Measurements from ENCODE around the gene CLDN15.
A peak's percentile ranks its signal among the peaks of the same experiment; 100 is the strongest.

CLDN15 gene

DNA sequence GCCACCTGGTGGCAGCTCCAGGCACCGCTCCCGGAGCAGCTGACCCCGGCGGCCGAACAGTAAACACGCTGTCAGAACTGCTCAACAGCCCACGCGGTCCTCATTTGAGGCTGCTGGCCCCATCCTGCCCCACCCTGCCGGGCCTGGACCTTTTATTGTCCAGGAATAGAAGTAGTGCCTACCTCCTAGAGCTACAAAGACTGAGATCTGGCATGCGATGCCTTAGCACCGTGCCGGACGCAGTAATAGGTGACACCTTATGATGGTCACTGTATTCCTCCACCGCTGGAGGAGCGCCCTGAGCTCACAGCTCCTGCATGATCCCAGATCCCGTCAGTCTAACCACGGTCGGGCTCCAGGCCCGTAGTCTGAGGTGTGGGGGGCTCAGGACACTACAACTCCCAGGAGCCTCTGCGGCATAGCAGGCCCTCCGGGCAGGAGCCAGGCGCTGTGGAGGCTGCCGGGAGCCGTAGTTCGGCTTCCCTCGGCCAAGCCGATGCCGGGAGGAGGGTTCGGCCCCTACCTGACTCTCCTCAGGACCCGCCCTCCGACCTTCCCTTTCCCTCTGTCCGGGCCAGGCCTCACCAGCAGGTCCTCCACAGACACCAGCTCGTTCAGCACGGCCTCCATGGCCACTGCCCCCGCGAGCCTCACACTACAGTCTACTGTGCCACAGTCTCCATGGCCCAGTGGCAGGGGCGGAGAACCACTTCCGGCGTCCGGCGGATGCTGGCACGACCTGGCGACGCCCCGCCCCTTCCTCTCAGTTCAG, 7.0 kb upstream of the CLDN15 start, which contains the start of gene FIS1:
Gene FIS1, minus strand, starts transcription at position 707 of the 772 bp plus-strand sequence. Its CDS starts 77 bp downstream, at position 630.
- DNase-seq (ENCODE audit: low read depth), result peak; percentile 91

DNA sequence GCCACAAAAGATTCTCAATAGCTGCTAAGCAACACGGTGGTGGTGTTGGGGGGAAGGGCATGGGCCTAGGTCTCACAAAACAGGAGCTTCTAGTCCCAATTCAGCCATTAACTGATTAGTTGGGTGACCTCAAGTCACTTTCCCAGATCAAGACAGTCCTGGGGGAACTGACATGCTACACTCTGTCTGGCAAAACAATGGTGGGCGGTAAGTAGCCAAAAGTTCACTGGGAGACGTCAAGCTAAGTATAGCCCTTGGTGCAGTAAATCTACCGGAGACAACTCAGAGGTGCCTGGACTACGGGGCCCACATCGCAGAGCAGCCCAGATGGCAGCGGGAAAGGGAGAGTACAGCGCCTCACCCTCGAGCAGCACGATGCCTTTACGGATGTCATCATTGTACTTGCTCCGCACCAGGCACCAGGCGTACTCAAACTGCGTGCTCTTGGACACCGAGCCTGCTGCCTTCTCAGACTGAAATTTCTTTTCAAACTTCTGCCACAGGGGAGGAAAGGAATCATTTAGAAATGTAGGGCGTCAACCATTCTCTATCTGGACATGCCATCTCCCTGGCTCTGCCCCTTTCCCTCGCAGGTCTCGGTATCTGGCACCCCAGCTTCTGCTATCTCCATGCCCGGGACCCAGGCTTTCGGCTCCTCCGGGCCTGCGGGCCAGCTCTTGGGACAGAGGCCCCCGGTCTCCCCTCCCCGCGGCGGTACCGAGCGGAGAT, 6.2 kb upstream of the CLDN15 start:
- no peak for DNase-seq (ENCODE audit: low read depth)

DNA sequence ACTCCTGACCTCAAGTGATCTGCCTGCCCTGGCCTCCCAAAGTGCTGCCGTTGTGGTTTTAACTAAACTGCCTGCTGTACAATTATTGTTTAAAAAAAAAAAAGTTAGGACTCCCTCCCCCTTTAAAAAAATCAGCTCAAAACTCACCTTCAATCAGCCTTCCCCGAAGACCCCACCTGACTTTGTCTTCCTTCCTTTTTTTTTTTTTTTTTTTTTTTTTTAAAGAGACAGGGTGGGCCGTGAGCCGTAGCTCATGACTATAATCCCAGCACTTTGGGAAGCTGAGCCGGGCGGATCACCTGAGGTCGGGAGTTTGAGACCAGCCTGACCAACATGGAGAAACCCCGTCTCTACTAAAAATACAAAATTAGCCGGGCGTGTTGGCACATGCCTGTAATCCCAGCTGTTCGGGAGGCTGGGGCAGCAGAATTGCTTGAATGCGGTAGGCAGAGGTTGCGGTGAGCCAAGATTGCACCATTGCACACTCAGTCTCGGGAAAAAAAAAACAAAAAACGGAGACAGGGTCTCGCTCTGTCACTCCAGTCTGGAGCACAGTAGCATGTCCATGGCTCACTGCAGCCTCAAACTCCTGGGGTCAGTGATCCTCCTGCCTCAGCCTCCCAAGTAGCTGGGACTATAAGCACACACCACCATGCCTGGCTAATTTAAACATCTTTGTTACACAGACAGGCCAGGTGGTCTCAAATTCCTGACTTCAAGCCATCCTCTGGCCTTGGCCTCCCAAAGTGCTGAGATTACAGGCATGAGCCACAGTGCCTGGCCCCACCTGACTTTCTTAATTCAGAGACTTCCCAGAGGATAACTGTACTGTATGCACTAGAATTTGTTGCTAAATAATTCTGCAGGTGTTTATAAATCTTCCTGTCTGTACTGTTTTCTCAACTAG, 4.1 kb upstream of the CLDN15 start:
- no peak for DNase-seq (ENCODE audit: low read depth)

DNA sequence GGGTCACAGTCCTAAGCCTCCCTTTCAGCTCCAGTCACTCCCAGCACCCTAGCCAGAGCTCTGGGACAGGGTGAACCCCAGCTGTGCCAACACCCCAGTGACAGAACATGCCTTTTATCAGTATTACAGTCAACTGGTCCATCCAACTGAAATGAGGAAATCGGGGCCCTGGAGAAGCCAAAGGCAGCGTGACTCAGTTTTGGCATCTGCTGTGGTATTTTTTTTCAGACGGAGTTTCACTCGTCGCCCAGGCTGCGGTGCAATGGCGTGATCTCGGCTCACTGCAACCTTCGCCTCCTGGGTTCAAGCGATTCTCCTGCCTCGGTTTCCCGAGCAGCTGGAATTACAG, 3.4 kb upstream of the CLDN15 start:
- no peak for DNase-seq (ENCODE audit: low read depth)

DNA sequence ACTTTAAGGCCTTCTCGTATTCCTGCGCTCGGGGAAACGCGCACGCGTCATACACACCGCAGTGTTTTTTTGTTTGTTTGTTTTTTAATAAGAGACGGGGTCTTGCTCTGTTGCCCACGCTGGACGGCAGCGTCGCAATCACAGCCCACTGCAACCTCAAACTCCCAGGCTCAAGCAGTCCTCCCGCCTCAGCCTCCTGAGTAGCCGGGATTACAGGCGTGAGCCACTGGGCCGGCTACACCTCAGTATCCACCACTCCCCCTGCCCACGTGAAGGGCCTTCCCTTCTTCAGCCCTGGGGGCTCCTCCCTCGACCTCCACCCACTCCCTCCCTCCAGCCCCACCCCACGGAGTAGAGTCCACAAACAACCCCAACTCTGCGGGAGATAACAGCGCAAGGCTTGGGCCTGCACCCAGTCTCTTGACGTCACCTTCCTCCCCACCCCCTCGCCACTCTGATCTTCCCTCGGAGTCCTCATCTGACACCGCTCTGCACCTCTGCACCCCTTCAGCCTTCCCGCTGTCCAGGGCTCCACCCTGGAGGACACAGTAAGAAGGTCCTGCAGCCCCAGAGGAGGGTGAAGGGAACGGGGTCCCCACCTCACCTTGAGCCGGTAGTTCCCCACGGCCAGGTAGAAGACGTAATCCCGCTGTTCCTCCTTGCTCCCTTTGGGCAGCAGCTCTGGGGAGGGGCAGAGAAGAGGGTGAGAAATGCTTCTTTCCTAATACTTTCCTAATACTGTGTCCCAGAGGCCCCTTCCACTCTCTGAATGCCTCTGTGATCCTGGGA, 2.8 kb upstream of the CLDN15 start:
- DNase-seq (ENCODE audit: low read depth), result no peak

DNA sequence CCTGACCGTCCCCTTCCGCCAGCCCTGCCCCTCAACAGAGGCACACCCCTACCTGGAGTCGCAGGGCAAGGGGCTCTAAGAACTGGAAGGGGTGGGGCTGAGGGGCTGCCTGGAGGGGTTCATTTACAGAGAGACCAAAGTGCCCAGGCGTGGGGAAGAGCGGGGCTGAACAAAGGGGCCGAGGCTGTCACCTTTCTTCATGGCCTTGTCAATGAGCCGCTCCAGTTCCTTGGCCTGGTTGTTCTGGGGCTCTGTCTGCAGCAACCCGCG, 2.3 kb upstream of the CLDN15 start:
- no peak for DNase-seq (ENCODE audit: low read depth)

DNA sequence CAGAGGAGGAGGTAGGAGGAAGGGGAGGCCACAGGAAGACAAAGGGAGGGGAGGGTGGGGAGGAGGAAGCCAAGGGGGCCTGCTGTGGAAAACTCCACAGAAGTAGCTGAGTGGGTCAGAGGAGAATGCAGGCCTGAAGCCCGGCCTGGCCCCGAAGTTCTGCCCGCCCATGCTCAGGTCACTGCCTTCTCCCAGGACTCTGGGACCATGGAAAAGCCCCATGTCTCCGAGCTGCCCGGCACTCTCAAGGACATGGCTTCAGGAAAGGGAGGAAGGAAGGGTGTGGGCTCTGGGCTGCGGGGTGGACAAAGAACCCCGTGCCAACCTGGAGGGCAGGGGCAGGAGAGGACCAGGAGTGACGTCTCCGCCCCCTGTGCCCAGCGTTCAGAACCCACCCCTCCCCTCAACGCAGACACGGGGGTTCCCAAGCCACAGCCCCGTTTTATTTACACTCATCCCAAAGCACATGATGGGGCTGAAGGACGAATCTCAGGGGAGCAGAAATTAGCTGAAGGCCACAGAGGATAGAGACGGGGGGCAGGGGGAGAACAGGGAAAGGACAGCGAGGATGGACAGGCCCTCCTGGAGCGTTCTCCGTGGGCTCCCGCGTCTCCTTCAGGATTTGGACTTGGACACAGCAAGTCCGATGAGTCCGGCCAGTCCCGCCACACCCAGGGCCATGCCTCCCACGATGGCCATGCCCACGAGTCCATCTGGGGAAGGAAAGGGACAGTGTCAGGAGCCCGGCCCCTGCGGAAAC, 1.8 kb upstream of the CLDN15 start:
- no peak for DNase-seq (ENCODE audit: low read depth)

DNA sequence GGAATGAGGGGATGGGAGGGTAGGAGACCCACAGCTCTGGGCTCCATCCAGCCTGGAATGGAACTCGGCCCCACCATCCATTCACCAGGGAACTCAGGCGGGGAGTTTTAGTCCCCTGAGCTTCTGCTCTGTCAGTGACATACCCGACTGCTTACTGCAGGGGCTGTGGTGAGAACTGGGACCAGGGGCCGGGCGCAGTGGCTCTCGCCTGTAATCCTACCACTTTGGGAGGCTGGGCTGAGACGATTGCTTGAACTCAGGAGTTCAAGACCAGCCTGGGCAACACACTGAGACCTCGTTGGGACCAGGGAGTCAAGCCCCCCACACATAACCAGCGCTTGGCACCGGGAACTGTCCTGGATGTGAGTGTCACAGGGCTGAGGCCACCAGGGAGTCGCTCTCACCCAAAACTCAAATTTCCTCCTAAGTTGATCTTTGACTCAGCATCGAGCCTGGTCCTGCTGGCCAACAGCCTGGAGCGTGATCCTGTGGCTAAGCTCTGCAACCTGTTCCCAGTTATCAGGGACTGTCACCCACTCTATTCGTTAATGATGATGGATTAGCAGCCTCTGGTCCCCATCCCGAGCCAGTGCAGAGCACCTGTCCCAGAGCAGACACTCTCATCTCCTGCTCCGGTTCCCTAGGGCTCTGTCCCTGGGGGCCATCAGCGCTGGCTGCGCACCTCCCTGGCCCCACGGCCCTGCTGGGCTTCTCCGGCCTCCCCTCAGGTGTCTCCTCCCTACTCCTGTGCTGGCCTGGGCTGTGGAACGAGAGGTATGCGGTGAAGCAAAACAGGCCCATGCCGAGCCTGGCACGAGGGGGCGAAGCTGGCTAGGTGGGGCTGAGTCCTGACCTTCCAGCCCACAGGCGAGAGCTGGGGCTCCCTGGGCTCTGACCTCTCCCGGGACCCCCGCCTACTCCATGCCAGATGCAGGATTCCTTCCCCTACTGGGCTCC, 902 bp upstream of the CLDN15 start:
- no peak for DNase-seq (ENCODE audit: low read depth)

DNA sequence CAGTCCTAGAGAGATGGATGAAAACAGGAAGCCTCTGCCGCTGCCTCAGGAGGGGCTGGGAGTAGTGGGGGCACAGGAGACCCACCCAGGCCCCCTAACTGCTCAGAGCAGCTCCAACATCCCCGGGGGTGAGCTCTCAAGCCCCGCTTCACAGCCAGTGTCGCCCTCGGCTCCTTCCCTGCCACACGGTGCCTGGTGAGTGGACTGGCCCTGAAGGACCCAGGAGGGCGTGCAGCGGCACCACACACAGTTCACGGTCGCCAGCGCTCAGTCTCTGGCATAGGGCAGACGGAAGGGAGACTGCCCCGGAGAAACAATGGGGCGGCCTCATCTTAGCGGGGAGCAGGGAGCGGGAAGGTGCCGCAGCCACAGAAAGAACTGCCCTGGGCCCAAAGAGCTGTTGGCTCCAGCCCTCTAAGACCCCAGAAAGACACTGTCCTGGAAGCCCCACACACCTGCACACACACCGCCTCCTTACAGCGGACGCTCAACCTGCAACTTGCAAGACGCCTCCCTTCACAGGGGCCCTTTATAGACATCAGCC, 1.2 kb downstream of the CLDN15 start:
- no peak for DNase-seq (ENCODE audit: low read depth)

DNA sequence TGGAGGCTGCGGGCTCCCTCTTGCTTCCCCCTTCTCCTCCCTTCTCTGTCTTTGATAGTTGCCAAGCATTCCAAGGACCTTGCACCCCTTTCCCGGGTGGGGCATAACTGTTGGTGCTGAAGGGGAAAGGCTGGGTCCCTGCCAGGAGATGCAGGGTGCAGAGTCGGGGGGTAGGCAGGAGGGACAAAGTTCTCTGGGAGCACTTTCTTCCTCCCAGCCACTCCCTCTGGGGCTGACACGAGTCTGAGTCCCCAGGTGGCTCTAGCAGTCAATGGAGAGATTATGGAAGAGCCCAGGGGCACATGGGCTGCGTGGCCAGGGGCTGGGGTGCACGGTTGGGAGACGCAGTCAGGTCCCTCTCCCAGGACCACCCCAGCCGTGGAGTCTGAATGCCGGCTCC, 2.1 kb downstream of the CLDN15 start:
- DNase-seq (ENCODE audit: low read depth), result no peak

DNA sequence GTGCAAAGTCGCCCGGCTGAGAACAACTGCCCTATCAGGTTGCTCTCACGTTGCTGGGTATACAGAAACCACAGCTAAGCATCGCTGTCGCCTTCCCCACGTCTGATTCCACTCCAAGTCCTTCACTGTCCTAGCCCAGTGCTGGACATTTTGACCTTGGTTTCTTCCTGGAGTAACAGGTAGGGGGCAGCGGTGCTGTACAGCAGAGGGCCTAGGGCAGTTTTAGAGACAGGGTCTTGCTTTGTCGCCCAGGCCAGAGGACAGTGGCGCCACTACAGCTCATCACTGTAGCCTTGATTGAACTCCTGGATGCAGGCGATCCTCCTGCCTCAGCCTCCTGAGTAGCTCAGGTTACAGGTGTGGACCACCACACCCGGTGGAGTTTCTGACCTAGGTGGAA, 2.6 kb downstream of the CLDN15 start:
- no peak for DNase-seq (ENCODE audit: low read depth)

DNA sequence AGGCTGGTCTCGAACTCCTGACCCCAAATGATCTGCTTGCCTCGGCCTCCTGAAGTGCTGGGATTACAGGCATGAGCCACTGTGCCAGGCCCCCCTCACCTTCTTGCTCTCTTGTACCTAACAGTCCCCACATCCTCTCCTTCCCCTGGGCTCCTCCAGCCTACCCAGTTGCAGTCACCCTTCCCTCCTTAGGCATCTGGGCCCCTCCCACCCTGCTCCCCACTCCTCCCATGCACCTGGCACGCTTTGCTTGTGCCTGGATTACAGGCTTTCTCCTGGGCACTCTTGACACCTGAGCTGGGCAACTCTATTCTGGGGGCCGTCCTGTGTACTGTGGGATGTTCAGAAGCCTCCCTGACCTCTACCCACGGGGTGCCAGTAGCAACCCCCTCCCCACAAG, 3.0 kb downstream of the CLDN15 start:
- no peak for DNase-seq (ENCODE audit: low read depth)

DNA sequence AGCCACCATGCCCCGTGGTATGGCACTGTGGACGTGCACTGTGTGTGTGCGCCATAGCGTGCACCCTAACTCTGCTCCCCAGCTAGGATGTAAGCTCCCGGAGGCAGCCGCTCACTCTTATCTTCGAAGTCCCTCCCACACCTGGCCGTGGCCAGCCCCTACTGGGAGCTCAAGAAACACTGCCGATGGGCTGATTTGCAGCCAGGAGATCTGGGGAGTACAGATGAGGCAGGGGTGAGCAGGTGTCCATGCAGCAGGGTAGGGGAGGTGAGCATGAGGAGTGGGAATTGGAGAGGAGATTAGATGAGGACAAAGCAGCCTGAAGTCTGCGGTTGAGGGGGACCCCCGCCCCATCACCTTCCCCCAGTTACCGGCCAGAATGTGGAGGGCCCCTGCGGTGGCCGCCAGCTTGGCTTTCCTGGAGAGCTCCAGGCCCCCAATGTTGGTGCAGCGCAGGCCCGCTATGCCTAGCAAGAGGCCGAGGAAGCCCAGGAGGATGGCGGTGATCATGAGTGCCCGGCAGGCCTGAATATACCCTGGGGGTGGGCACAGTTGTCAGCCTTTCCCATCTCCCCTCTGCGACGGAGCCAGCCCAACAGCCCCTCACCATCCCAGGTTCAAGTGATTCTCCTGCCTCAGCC, 3.6 kb downstream of the CLDN15 start:
- DNase-seq (ENCODE audit: low read depth), result no peak

DNA sequence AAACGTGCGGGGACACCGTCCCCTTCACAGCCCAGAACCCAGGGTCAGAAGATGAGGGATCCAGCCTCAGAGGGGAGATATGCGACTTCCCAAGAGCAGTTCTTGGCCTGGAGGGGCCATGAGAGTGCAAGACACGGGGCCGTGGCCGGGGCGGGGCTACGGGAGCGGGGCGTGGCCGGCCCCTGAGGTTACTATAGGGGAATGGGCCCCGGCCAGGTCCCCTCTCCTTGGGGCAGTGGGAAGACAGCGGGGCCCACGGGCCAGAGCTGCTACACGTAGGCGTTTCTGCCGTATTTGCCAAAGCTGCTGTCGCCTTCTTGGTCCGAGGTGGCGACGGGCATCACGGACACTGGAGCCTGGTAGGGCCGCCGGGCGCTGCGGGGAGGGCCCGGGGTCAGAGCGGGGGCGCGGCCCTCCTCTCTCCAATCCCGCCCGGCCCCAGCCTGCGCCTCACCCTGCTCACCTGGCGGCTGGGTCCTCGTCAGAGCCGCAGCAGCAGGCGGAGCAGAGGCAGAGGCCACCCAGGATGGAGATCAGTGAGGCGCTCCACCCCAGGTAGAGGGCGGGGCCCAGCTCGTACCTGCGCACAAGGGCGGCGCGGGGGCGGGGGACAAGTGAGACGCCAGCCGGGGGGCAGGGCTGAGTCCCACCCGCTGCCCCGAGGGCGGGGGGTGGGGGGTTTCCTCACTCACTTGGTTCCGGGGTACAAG, 5.3 kb downstream of the CLDN15 start:
- DNase-seq (ENCODE audit: low read depth), result no peak

DNA sequence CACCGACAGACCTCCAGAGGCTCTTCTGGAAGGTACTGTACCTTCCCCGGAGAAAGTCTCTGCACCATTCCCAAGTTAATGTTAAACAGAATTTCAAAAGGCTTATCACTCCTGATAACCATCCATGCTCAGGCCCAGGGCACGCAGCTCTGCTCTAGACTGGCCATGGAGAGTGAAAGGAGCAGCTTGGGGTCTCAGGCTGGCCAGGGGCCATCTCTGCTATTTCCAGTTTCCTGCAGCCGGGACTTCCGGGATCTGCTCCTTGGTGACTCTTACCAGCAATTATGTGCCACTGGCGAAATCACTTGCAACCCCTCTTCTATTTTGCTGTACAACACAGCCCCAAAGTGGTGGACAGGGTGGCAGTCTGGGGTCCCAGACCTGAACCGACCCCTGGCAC, 6.0 kb downstream of the CLDN15 start:
- DNase-seq (ENCODE audit: low read depth), result no peak

DNA sequence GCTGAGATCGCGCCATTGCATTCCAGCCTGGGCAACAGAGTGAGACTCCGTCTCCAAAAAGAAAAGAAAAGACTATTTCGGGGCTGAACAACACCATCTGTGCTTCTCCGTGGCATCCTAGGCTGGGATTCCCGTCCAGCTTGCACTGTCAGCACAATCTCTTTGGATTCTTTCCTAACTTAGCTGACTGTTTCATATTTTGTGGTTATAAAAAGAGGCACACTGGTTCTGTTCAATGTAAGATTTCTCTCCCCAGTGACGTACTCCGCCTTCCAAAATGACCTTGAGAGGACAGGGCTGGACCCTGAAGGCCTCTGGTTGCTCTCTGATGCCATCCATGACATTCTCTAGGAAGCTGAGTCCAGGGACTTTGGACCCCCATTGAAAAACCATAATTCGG, 10.9 kb downstream of the CLDN15 start:
- DNase-seq (ENCODE audit: low read depth), result no peak

DNA sequence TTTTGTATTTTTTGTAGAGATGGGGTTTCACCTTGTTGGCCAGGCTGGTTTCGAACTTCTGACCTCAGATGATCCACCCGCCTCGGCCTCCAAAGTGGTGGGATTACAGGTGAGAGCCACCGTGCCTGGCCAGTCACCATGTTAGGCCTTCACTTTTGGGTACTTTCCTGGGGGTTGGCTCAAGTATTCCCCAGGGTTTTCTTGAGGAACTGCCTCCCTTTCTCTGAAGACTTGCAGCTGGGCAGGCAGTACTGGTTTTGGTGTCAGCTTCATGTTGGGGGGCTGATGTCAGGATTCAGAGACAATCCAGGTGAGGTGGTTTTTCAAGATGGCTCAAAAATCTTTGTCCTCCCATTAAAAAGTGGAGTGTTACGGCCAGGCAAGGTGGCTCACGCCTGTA, 12.0 kb downstream of the CLDN15 start:
- DNase-seq (ENCODE audit: low read depth), result no peak

DNA sequence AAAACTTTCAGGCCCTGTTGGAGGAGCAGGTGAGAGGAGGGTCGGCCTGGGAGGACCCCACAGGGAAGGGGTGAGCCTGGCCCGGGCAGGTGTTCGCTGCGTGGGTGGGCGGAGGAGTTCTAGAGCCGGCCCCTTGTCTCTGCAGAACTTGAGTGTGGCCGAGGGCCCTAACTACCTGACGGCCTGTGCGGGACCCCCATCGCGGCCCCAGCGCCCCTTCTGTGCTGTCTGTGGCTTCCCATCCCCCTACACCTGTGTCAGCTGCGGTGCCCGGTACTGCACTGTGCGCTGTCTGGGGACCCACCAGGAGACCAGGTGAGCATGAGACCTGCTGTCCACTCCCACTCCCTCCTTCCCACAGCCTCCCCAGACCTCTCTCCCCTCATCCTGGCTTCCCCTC, 14.1 kb downstream of the CLDN15 start:
- no peak for DNase-seq (ENCODE audit: low read depth)
